HepG2 (cell line): Measurements from ENCODE around the gene PDILT.
"Not testable (repeated sequence)": the region's sequence is repeated elsewhere in the genome, so short reads cannot be mapped to it uniquely, and the experiment has no call there.

ENCODE experiments used
- ASH2L ChIP-seq: fragments of 300-600, 200-600 bp; sonication (generic); IDR thresholded peaks from 2 replicates; pipeline ENCODE4 v1.7.0; 2017; ENCODE audit warnings: low read depth, mild to moderate bottlenecking, moderate library complexity, mixed read lengths, low read length; ENCODE audit not compliant: insufficient read length
- ATF7-NPFF ChIP-seq: sonication (generic); formaldehyde crosslinking; IDR thresholded peaks from 2 replicates; pipeline ENCODE4 v1.8.1; 2023; ENCODE audit warnings: mild to moderate bottlenecking, low read depth, missing genetic modification reagents, moderate library complexity
- CHD4 ChIP-seq: fragments of 200-600 bp; sonication (generic); IDR thresholded peaks from 2 replicates; pipeline ENCODE4 v1.7.0; 2017; ENCODE audit warnings: mild to moderate bottlenecking, low read length, borderline replicate concordance
- GLI4 ChIP-seq: sonication (generic); formaldehyde crosslinking; IDR thresholded peaks from 2 replicates; pipeline ENCODE4 v1.5.1; 2020; ENCODE audit warnings: missing genetic modification reagents, mild to moderate bottlenecking, moderate library complexity, borderline replicate concordance
- KLF11 ChIP-seq: IDR thresholded peaks from 2 replicates; pipeline ENCODE4 v1.6.1; 2016; ENCODE audit warnings: missing compliant biosample characterization
- PHF21A ChIP-seq: sonication (generic); formaldehyde crosslinking; IDR thresholded peaks from 2 replicates; pipeline ENCODE4 v1.5.0; 2020; ENCODE audit warnings: mild to moderate bottlenecking, missing genetic modification reagents
- POLR2AphosphoS5 ChIP-seq: IDR thresholded peaks from 2 replicates; pipeline ENCODE4 v1.6.1; 2012; ENCODE audit warnings: low read depth, low read length
- TAF1 ChIP-seq: sonication (generic); formaldehyde crosslinking; IDR thresholded peaks from 2 replicates; pipeline ENCODE4 v1.4.0; 2020; ENCODE audit warnings: missing genetic modification reagents
- TFAP4 ChIP-seq: sonication (generic); IDR thresholded peaks from 2 replicates; pipeline ENCODE4 v1.6.1; 2016; ENCODE audit warnings: low read depth, borderline replicate concordance
- ZNF383 ChIP-seq: sonication (generic); formaldehyde crosslinking; IDR thresholded peaks from 2 replicates; pipeline ENCODE4 v1.4.0; 2020; ENCODE audit warnings: missing genetic modification reagents, mild to moderate bottlenecking, borderline replicate concordance
- TF ChIP-seq, protein P1 (sequence below): sonication (generic); formaldehyde crosslinking; IDR thresholded peaks from 2 replicates; pipeline ENCODE4 v1.5.0; 2020; ENCODE audit warnings: mild to moderate bottlenecking, missing genetic modification reagents, moderate library complexity

DNA sequence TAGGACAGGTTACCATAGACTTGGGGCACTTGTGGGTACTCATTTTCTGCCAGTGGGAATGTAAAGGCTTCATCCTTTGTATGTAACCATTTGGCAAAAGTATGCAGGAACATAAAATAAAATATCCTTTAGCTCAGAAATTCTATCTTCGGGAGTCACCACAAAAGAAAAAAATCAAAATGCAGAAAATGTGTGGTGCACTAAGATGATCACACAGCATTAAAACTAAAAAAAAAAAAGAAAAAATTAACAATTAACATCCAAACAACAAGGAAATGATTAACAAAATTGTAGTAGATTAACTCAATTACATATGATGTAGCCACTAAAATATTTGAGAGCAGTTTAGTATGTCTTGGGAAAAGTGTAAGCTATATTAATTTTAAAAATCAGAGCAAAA, 36.2 kb upstream of the PDILT start:
- not testable (repeated sequence) for TF ChIP-seq ZNF383; CHD4; ATF7-NPFF (CRISPR knock-in tag); POLR2AphosphoS5; TFAP4; GLI4 (CRISPR knock-in tag); KLF11 (CRISPR knock-in tag); TAF1; ASH2L; PHF21A (CRISPR knock-in tag)
- TF ChIP-seq, protein P1, sequence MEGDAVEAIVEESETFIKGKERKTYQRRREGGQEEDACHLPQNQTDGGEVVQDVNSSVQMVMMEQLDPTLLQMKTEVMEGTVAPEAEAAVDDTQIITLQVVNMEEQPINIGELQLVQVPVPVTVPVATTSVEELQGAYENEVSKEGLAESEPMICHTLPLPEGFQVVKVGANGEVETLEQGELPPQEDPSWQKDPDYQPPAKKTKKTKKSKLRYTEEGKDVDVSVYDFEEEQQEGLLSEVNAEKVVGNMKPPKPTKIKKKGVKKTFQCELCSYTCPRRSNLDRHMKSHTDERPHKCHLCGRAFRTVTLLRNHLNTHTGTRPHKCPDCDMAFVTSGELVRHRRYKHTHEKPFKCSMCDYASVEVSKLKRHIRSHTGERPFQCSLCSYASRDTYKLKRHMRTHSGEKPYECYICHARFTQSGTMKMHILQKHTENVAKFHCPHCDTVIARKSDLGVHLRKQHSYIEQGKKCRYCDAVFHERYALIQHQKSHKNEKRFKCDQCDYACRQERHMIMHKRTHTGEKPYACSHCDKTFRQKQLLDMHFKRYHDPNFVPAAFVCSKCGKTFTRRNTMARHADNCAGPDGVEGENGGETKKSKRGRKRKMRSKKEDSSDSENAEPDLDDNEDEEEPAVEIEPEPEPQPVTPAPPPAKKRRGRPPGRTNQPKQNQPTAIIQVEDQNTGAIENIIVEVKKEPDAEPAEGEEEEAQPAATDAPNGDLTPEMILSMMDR, result not testable (repeated sequence)
